SIG-M5 (cell line): ENCODE data around the gene USHBP1.

Experiments
- DNase-seq: peaks from one replicate; lab custom pipeline; 2025; lab: John Stamatoyannopoulos, UW

Gene USHBP1

DNA sequence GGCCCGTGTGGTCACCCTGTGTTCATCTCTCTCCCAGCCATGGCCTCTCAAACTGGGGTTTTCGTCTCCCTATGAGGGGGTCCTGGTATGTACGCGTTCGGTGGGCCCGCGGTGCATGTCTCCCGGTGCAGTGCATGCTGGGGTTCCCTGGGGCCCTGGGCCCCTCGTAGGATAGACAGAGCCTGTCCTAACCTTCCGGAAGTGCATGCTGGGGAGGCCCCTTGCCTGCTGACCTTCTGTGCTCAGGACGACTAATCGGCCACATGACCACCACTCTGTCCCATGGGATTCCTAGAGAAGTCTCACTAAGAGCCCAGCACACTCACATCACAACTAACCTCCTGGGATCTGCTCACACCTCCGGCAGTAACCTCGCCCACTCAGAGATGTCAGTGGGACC, 54.2 kb downstream of the USHBP1 start:
- DNase-seq, result no peak

DNA sequence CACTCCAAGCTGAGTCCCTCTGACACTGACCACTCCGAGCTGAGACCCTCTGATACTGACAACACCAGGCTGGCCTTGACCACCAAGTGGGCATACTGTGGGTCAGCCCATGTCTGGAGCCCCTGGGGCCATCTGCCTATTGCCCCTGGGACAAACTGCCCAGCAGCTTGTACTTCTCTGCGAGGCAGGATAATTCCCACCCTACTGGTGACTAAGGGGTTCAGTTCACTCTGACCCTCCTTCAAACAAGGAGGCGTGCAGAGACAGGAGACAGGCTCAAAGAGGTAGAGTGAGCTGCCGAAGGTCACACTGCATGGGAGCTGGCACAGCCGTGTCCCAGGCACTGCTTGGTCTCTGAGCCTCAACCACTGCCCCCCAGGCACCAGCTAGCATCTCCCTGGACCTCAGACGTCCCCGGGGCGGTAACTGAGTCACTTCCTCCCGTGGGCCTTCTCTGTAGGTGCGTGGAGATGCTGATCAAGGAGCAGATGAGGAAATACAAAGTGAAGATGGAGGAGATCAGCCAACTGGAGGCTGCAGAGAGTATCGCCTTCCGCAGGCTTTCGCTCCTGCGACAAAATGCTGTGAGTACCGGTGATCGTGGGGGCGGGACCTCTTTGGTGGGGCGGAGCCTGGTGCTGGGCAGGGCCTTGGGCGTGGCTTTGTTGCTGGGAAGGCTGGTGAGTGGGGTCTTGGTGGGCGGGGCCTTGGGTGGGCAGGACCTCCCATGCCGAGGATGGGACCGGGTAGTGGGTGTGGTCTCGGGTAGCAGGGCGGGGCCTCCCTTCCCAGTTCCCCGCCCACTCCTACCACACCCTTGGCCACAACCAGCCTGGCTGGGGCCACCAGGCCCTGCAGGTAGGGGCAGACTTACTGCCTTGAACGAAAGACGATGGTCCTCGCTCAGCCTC, 55.2 kb downstream of the USHBP1 start:
- no peak for DNase-seq

DNA sequence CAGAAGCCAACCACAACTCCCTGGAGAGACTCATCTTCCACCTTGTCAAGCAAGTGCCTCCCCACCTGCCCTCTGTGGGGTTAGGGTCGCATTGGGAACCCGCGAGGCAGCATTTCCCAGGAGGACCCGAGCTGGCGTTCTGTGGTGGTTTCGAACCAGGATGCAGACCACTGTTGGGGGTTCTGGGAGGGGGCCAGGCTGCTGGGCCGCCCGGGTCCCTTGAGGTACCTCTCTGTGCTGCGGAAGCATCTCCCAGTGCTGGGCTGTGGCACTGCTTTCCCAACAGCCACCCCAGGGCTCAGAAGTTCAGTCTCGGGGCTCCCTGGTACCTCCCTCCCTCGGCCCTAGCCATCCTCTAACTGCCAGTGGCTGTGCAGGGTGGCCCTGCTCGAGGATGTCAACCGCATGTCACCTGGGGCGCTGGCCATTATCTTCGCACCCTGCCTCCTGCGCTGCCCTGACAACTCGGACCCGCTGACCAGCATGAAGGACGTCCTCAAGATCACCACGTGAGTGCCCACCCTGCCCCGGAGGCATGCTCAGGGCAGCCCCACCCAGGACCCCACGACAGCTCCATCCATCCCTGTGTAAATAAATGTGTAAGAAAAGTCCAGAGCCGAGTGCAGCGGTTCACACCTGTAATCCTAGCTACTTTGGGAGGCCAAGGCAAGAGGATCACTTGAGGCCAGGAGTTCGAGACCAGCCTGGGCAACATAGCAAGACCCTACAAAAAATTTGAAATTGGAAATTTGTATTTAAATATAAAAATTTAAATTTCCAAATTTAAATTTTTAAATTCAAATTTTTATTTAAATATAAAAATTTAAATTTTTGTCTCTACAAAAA, 57.6 kb downstream of the USHBP1 start:
- DNase-seq, result no peak

DNA sequence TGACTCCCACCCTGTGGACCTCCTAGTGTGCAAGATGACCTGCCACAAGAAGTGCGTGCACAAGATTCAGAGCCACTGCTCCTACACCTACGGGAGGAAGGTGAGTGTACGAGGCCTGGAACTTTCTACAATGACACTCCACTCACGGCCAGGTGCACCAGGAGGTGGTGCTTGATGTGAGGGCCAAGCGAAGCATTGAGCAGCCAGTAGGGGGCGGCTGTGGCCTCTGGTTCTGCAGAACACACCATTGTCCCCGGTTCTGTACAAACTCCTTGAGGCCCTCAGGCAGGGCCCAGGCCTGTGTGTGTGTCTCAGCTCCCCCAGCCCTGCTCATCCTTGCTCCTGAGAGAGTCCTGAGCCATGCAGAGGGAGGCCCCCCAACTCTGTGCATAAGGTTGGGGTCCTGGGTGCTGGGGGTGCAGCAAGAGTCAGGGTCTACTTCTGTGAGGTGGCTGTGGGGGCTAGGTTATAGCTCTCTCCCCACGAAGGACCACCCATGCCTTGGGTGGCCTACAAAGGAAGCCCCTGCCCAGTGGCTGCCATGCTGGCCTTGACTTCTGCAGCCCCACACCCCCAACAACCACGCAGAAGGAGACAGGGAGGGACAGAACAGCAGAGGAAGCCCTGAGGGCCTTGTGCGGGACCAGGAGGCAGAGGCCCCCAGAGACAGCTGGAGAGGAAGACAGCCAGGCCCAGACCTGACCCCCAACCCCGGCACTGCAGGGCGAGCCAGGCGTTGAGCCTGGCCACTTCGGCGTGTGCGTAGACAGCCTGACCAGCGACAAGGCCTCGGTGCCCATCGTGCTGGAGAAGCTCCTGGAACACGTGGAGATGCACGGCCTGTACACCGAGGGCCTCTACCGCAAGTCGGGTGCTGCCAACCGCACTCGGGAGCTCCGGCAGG, 59.1 kb downstream of the USHBP1 start:
- no peak for DNase-seq

DNA sequence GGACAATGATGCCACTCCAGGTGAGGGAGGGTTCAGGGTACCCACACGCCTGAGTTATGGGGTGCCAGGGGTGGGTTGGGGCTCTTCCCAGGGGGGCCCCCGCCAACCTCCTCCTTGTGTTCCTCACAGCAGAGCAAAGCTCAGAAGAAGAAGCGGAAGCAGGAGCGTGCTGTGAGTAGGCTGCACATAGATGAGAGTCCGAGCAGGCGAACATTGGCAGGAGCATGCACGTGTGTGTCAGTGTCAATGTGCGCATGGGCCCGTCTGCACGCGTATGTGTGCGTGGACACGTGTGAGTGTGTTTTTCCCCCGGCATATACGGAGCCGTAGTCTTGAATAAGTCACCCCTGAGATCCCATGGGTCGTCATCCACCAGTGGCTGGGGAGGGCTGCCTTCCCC, 61.8 kb downstream of the USHBP1 start:
- no peak for DNase-seq

DNA sequence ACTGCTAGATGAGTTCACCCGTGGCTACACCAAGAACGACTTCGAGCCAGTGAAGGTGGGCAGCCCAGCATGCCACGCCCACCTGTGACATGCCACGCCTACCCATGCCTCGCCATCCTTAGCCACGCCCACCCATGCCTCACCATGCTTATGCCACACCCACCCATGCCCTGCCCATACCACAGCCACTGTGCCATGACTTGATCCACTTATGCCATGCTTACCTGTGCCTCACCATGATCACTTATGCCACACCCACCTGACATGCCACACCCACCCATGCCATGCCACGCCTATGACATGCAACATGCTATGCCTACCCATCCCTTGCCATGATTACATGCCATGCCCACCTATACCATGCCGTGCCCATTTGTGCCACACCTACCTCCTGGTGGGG, 62.3 kb downstream of the USHBP1 start:
- DNase-seq, result no peak

DNA sequence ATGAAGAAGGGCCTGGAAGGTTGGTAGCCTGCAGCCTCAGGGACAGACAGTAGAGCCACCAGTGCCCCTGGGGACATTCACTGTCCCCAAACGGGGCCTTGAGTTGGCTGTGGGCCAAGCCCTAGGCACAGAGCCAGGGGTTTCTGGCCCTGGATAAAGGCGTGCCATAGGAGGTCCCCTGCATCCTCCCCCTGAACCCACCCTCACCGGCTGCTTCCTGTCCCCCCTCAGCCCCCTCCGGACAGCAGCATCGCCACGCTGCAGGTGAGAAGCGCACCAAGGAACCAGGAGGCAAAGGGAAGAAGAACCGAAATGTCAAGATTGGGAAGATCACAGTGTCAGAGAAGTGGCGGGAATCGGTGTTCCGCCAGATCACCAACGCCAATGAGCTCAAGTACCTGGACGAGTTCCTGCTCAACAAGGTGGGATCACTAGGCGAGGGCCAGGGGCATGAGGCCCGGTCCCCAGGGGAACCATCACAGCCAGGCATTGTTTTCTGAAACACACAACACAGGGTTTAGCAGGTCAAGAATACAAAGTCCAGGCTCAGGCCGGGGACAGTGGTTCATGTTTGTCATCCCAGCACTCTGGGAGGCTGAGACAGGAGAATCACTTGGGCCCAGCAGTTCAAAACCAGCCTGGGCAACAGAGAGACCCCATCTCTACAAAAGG, 64.0 kb downstream of the USHBP1 start:
- no peak for DNase-seq
